ENCODE measurements around the gene SMARCA4.

The SMARCA4 gene

DNA sequence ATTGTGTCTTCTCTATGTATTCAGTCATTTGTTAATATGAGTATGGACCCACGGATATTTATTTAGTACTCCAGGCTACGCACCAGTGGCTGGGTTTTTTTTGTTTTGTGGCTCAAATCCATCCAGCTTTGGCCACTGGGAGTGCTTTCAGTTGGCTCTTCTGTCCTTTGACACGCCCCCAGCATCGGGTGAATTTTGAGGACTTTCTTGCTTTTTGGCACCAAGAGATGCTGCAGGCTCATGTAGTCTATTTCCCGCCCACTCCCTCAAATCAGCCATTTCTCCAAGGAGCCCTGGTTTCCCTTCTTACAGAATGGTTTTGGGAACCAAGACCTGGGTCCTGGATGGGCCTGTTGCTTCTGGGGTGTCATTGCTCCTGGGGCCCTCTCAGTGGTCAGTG, 55.8 kb downstream of the SMARCA4 start:
- H3K9me3 ChIP-seq (ENCODE audit: control insufficient read depth, insufficient read depth, low read length): no peaks in the 10 kb centered on the region
- no peaks in the 10 kb centered on the region for H3K4me1 ChIP-seq (ENCODE audit: control insufficient read depth, insufficient read depth, low read length)
- no peak overlapping the region for H3K27ac ChIP-seq (ENCODE audit: low read depth, low read length)
- H3K4me3 ChIP-seq (ENCODE audit: low read depth, low read length): no peak overlapping the region
- no peaks in the 10 kb centered on the region for H3K27me3 ChIP-seq (ENCODE audit: control insufficient read depth, insufficient read depth, low read length)
- H3K36me3 ChIP-seq (ENCODE audit: control insufficient read depth, insufficient read depth, low read length): peaks cover 98% of the 10 kb centered on the region
- no peak overlapping the region for H3K9ac ChIP-seq (ENCODE audit: low read depth, low read length)

DNA sequence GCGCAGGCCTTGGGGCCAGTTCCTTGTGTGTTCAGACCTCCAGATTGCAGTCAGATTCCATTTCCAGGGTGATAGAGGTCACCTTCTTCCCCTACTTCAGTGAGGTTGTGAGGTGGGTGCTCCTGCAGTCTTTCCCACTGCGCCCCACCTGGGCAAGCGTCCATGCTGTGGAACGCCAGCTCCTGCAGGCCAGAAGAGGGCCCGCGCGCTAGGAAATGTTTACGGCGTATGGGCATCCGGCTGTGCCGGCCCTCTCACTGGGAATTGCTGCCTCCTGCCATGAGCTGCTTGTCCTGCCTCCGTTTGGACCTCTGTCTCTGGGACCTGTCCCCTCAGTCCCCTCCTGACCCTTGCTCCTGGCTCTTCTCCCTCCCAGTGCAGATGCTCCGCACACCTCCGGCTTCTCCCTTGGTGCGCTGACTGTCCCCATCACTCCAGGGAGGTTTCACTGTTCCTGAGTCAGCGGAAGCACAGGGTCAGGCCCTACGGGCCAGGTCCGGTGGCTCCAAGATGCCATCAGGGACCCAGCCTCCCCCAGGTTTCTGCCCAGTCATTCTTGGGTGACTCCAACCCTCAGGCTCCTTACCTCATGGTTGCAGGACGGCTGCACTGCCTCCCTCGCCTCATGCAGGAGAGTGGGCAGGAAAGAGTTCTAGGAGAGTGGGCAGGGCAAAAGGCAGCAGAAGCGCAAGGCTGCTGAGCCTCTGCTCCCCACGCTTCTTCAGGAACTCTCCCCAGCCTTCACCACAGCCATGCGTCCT, 56.6 kb downstream of the SMARCA4 start:
- Histone ChIP-seq H3K27ac (ENCODE audit: low read depth, low read length) (no peak overlapping the region), H3K4me1 (ENCODE audit: control insufficient read depth, insufficient read depth, low read length) (no peaks in the 10 kb centered on the region), H3K9ac (ENCODE audit: low read depth, low read length) (no peak overlapping the region), H3K36me3 (ENCODE audit: control insufficient read depth, insufficient read depth, low read length) (peaks cover 98% of the 10 kb centered on the region), H3K4me3 (ENCODE audit: low read depth, low read length) (no peak overlapping the region), H3K27me3 (ENCODE audit: control insufficient read depth, insufficient read depth, low read length) (no peaks in the 10 kb centered on the region), H3K9me3 (ENCODE audit: control insufficient read depth, insufficient read depth, low read length) (no peaks in the 10 kb centered on the region)

- Histone ChIP-seq H3K4me1 (ENCODE audit: control insufficient read depth, insufficient read depth, low read length) (no peaks in the 10 kb centered on the region), H3K9me3 (ENCODE audit: control insufficient read depth, insufficient read depth, low read length) (no peaks in the 10 kb centered on the region), H3K27me3 (ENCODE audit: control insufficient read depth, insufficient read depth, low read length) (no peaks in the 10 kb centered on the region), H3K9ac (ENCODE audit: low read depth, low read length) (no peak overlapping the region), H3K27ac (ENCODE audit: low read depth, low read length) (no peak overlapping the region), H3K4me3 (ENCODE audit: low read depth, low read length) (no peak overlapping the region), H3K36me3 (ENCODE audit: control insufficient read depth, insufficient read depth, low read length) (peaks cover 98% of the 10 kb centered on the region)
These were observed 57.3 kb downstream of the SMARCA4 start for GRCh38 chr19:11018179-11018578.

GRCh38 chr19:11018763-11019162, 57.9 kb downstream of the SMARCA4 start:
- no peak overlapping the region for H3K9ac ChIP-seq (ENCODE audit: low read depth, low read length)
- no peaks in the 10 kb centered on the region for H3K9me3 ChIP-seq (ENCODE audit: control insufficient read depth, insufficient read depth, low read length)
- H3K27me3 ChIP-seq (ENCODE audit: control insufficient read depth, insufficient read depth, low read length): no peaks in the 10 kb centered on the region
- H3K4me1 ChIP-seq (ENCODE audit: control insufficient read depth, insufficient read depth, low read length): no peaks in the 10 kb centered on the region
- no peak overlapping the region for H3K27ac ChIP-seq (ENCODE audit: low read depth, low read length)
- H3K4me3 ChIP-seq (ENCODE audit: low read depth, low read length): no peak overlapping the region
- peaks cover 98% of the 10 kb centered on the region for H3K36me3 ChIP-seq (ENCODE audit: control insufficient read depth, insufficient read depth, low read length)

- no peaks in the 10 kb centered on the region for H3K9me3 ChIP-seq (ENCODE audit: control insufficient read depth, insufficient read depth, low read length)
- no peak overlapping the region for H3K27ac ChIP-seq (ENCODE audit: low read depth, low read length)
- no peak overlapping the region for H3K4me3 ChIP-seq (ENCODE audit: low read depth, low read length)
- H3K27me3 ChIP-seq (ENCODE audit: control insufficient read depth, insufficient read depth, low read length): no peaks in the 10 kb centered on the region
- no peaks in the 10 kb centered on the region for H3K4me1 ChIP-seq (ENCODE audit: control insufficient read depth, insufficient read depth, low read length)
- H3K9ac ChIP-seq (ENCODE audit: low read depth, low read length): no peak overlapping the region
- peaks cover 98% of the 10 kb centered on the region for H3K36me3 ChIP-seq (ENCODE audit: control insufficient read depth, insufficient read depth, low read length)
These were observed 58.4 kb downstream of the SMARCA4 start for GRCh38 chr19:11019262-11019661.

DNA sequence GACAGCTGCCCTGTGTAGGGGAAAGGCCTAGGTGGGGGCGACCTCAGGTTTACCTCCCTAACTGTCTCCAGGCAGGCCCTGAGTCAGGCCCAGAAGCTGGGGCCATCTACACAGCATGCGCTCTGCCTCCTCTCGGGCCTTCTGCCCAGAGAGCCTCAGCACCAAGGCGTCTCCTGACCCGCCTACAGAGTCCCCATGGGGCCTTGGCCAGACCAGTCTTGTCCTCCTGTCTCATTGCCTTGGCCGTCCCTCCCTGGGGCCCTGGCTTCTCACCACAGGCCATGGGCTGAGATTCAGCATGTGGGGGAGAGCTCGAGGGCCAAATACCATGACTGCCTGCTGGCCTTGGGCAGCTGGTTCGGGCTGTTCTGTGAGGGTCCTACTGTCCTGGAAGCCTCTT, 59.0 kb downstream of the SMARCA4 start:
- Histone ChIP-seq H3K27me3 (ENCODE audit: control insufficient read depth, insufficient read depth, low read length) (no peaks in the 10 kb centered on the region), H3K4me1 (ENCODE audit: control insufficient read depth, insufficient read depth, low read length) (no peaks in the 10 kb centered on the region), H3K27ac (ENCODE audit: low read depth, low read length) (no peak overlapping the region), H3K36me3 (ENCODE audit: control insufficient read depth, insufficient read depth, low read length) (peaks cover 98% of the 10 kb centered on the region), H3K4me3 (ENCODE audit: low read depth, low read length) (no peak overlapping the region), H3K9me3 (ENCODE audit: control insufficient read depth, insufficient read depth, low read length) (no peaks in the 10 kb centered on the region), H3K9ac (ENCODE audit: low read depth, low read length) (no peak overlapping the region)

DNA sequence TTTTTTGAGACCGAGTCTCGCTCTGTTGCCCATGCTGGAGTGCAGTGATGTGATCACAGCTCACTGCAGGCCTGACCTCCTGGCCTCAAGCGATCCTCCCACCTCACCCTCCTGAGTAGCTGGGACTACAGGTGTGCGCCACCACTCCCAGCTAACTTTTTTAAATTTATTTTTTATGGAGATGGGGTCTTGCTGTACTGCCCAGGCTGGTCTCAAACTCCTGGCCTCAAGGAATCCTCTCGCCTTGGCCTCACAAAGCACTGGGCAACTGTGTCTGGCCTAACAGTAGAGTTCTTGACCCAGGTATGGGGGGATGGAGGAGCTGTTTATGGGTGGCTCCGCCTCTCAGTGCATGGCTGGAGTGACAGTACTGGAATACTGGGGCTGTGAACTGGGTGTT, 59.6 kb downstream of the SMARCA4 start:
- H3K27me3 ChIP-seq (ENCODE audit: control insufficient read depth, insufficient read depth, low read length): no peaks in the 10 kb centered on the region
- no peak overlapping the region for H3K4me3 ChIP-seq (ENCODE audit: low read depth, low read length)
- H3K36me3 ChIP-seq (ENCODE audit: control insufficient read depth, insufficient read depth, low read length): peaks cover 97% of the 10 kb centered on the region
- no peak overlapping the region for H3K9ac ChIP-seq (ENCODE audit: low read depth, low read length)
- H3K9me3 ChIP-seq (ENCODE audit: control insufficient read depth, insufficient read depth, low read length): no peaks in the 10 kb centered on the region
- H3K4me1 ChIP-seq (ENCODE audit: control insufficient read depth, insufficient read depth, low read length): no peaks in the 10 kb centered on the region
- H3K27ac ChIP-seq (ENCODE audit: low read depth, low read length): no peak overlapping the region

GRCh38 chr19:11020982-11021759, 60.3 kb downstream of the SMARCA4 start:
- Histone ChIP-seq H3K36me3 (ENCODE audit: control insufficient read depth, insufficient read depth, low read length) (peaks cover 99% of the 10 kb centered on the region), H3K9ac (ENCODE audit: low read depth, low read length) (no peak overlapping the region), H3K4me3 (ENCODE audit: low read depth, low read length) (no peak overlapping the region), H3K27me3 (ENCODE audit: control insufficient read depth, insufficient read depth, low read length) (no peaks in the 10 kb centered on the region), H3K9me3 (ENCODE audit: control insufficient read depth, insufficient read depth, low read length) (no peaks in the 10 kb centered on the region), H3K4me1 (ENCODE audit: control insufficient read depth, insufficient read depth, low read length) (no peaks in the 10 kb centered on the region), H3K27ac (ENCODE audit: low read depth, low read length) (no peak overlapping the region)

GRCh38 chr19:11021760-11022144, 60.9 kb downstream of the SMARCA4 start:
- Histone ChIP-seq H3K9me3 (ENCODE audit: control insufficient read depth, insufficient read depth, low read length) (no peaks in the 10 kb centered on the region), H3K4me1 (ENCODE audit: control insufficient read depth, insufficient read depth, low read length) (no peaks in the 10 kb centered on the region), H3K27me3 (ENCODE audit: control insufficient read depth, insufficient read depth, low read length) (no peaks in the 10 kb centered on the region), H3K27ac (ENCODE audit: low read depth, low read length) (no peak overlapping the region), H3K4me3 (ENCODE audit: low read depth, low read length) (no peak overlapping the region), H3K36me3 (ENCODE audit: control insufficient read depth, insufficient read depth, low read length) (peaks cover 96% of the 10 kb centered on the region), H3K9ac (ENCODE audit: low read depth, low read length) (no peak overlapping the region)

GRCh38 chr19:11023016-11023415, 62.2 kb downstream of the SMARCA4 start:
- Histone ChIP-seq H3K9me3 (ENCODE audit: control insufficient read depth, insufficient read depth, low read length) (no peaks in the 10 kb centered on the region), H3K27ac (ENCODE audit: low read depth, low read length) (no peak overlapping the region), H3K4me3 (ENCODE audit: low read depth, low read length) (no peak overlapping the region), H3K36me3 (ENCODE audit: control insufficient read depth, insufficient read depth, low read length) (peaks cover 96% of the 10 kb centered on the region), H3K27me3 (ENCODE audit: control insufficient read depth, insufficient read depth, low read length) (no peaks in the 10 kb centered on the region), H3K4me1 (ENCODE audit: control insufficient read depth, insufficient read depth, low read length) (no peaks in the 10 kb centered on the region), H3K9ac (ENCODE audit: low read depth, low read length) (no peak overlapping the region)

- Histone ChIP-seq H3K9me3 (ENCODE audit: control insufficient read depth, insufficient read depth, low read length) (no peaks in the 10 kb centered on the region), H3K4me1 (ENCODE audit: control insufficient read depth, insufficient read depth, low read length) (no peaks in the 10 kb centered on the region), H3K27me3 (ENCODE audit: control insufficient read depth, insufficient read depth, low read length) (no peaks in the 10 kb centered on the region), H3K4me3 (ENCODE audit: low read depth, low read length) (no peak overlapping the region), H3K9ac (ENCODE audit: low read depth, low read length) (no peak overlapping the region), H3K27ac (ENCODE audit: low read depth, low read length) (no peak overlapping the region), H3K36me3 (ENCODE audit: control insufficient read depth, insufficient read depth, low read length) (peaks cover 96% of the 10 kb centered on the region)
These were observed 62.9 kb downstream of the SMARCA4 start for GRCh38 chr19:11023710-11024109.
